Embryonic facial prominence (tissue), 1 donor: Measurements from ENCODE around the gene BCOR.

Experiments
- DNase-seq: peaks from one replicate; pipeline ENCODE4 v3.0.0-alpha.2; 2016; ENCODE audit errors: extremely low spot score

BCOR gene

GRCh38 chrX:40084471-40085101 lies 13.2 kb downstream of the BCOR start:
- no peak for DNase-seq

DNA sequence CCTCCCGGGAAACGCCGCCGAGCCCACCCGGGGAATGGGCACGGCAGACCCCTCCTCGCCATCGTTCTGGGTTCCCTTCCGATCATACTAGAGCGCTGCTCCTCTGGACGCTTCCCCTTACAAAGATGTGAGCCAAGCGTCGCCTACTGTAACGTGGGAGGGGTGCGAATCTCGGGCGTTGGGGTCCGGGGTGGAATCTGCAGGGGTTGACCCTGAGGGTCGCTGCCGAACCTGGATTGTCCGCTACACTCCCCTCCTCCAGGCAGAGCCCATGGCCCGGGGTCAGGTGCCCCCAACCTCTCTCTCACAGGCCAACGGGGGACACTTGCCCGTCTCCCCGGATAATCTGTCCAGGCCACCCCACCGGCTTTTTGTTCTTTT lies 13.8 kb downstream of the BCOR start:
- DNase-seq: no peak

GRCh38 chrX:40083120-40083978 lies 14.4 kb downstream of the BCOR start:
- no peak for DNase-seq

GRCh38 chrX:40082447-40083119 lies 15.2 kb downstream of the BCOR start:
- DNase-seq: no peak

GRCh38 chrX:40081679-40082068 lies 16.1 kb downstream of the BCOR start:
- no peak for DNase-seq

- no peak for DNase-seq
Measured at GRCh38 chrX:40080894-40081678, 16.7 kb downstream of the BCOR start.

- DNase-seq: no peak
Measured at GRCh38 chrX:40079572-40079971, 18.2 kb downstream of the BCOR start.

- DNase-seq: no peak
Measured at GRCh38 chrX:40078489-40079227, 19.1 kb downstream of the BCOR start.

- no peak for DNase-seq
Measured at GRCh38 chrX:40077906-40078305, 19.9 kb downstream of the BCOR start.

GRCh38 chrX:40076750-40077575 lies 20.8 kb downstream of the BCOR start:
- DNase-seq: no peak

- no peak for DNase-seq
Measured at GRCh38 chrX:40074959-40075332, 22.8 kb downstream of the BCOR start.

DNA sequence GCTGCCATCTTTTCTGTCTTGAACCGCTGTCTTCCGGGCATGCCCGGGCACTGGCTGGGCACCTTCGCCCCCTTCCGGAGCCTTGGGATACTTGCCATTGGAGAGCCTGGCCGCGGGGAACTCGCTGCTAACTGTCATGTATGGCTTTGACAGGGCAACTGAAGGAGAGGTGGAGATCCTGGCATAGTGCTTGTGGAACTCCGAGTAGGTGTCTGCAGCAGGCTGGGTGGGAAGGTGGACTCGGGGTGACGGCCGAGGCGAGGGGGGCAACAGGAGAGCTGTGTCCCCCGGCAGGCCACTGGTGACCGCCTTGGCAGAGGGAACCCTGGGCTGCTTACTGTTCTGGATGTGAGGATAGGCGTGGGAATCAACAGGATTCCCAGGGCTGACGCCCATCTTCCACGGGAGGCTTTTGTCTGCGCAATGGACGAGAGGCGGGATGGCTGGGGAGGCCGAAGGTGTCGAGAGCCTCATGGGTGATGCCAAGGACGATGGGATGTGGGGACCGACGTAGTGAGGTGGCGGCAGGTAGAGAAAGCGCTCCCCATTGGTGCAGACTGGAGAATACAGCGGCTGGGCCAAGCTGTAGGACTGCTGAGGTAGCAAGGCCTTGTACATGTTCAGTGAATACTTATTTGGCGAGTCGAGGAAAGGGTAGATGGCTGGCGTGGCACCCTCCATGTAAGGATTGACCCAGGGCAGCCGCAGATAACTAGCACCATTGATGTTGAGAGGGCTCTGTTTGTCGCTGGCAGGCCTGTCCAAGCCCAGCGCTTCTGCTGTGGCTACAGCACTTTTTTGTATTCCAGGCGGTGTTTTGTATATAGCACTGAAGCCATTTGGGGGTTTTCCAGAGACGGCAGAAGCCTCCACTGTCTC lies 23.4 kb downstream of the BCOR start:
- no peak for DNase-seq

DNA sequence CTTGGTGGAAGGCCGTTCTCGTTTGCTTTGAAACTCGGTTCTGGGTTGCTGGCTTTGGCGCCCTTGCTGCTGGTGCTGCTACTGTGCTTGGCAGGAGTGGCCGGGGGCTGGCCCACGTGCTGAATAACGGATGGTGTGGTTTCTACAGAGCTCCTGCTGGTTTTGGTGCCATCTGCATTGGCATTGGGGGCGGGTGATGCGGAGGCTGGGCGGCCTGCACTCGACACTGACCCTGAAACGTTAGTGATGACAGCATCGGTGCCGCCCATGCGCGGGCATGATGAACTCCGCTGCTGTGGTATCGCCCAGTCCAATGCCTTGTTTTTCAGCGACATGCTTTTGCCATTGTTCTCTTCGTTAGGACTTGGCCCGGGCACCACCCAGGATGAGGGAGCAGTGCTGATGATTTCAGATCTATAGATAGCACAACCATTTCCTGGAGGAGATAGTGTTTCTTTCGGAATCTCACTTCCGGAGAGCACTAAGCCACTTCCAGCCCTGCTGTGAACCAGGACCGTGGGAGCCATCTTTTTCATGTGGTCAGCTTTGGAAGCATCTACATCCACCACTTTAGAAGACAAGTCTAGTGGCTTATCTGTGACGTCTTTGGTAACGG lies 24.2 kb downstream of the BCOR start:
- no peak for DNase-seq

- no peak for DNase-seq
Measured at GRCh38 chrX:40072246-40072645, 25.5 kb downstream of the BCOR start.

DNA sequence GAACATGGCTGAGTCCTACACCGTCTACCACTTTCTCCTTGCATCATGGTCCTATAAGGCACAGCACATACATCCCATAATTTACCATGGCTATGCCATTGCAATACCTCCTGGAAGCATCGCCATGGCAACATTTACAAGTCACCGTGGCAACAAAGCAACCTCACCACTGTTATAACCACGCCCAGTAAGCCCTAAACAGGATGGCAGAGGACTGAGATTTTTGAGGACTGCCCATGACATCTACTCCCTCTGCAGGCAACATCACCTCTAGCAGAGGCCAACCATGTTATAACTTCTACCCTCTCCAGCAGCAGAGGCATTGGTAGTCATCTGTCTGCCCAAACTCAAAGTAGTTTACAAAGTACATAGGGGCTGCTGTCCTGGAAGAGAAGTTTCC lies 29.7 kb downstream of the BCOR start:
- DNase-seq: no peak

GRCh38 chrX:40066700-40067099 lies 31.1 kb downstream of the BCOR start:
- DNase-seq: no peak

DNA sequence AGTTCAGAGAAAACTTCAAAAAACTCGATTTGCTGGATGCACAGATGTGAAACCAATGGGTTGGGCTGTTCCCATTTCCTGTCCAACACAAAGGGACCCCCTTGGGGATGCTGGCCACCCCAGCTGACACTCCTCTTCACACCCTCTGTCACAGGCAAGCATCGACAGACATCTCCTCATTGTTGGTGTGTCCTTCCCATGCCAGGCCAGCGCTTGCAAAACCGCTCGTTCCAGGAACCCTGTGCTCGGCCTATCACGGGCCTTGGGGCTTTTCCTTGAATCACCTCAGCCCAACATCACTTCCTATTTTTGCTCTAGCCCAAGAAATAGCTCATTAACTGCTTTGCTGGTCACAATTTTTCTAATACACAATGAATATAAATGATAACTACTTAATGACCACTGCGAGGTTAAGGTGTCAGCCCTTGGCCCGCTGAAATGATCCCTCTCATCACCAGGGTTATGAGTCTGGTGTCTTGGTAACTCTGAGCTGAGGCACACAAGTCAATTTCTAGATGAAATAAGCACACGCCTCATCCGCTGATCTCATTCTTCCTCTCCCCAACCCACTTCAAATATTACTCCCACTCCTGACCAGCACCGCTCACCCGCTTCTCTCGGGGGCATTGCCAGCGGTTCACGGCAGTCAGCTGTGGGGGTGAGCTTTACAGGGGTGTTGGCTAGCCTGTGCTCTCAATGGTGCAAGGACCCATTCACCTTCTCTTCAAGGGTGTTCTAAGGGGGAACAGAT lies 32.3 kb downstream of the BCOR start:
- DNase-seq: no peak

GRCh38 chrX:40064055-40064597 lies 33.6 kb downstream of the BCOR start:
- no peak for DNase-seq
